ENCODE data around the gene ERCC1. TPM values are rescaled to one million over a fixed set of nuclear protein-coding genes. Genes with fewer than 3 reads are reported as not detected.

ERCC1 gene
- total and polyA plus RNA-seq, 2 of the 13 experiments (the other 11 are each of a cell fraction or from before 2014, with no cell fraction given) = 40.0 to 66.4 TPM

DNA sequence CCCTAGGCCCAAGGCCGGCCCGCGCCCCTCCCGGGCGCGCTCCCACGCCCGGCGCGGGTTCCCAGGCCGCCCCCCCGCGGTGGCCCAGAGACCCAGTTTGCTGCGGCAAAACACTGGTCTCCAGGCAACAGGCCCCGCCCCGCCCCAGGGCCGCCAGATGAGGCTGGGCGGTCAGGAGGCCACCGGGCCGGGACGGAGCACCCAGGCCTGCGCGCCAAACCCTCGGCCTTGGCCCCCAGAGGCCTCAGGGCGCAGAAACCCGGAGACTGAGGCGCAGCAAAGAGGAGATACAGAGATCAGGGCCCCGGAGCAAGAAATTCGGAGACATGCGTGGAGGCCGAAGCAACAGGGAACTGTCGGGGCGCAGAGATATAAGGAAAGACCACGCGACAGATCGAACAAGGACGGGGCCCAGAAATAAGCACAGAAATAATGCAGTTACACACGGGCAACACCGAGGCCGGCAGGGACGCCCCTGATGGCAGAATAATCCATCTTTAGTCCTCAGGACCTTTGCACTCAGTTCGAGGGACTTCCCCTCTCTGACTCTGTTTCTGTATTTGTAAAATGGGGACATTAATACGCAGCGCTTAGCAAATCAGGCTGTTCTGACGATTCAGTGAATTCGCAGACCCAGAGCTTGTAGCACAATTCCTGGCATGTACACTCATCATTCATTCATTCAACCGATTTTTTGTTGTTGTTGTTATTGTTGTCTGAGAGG, 20.8 kb upstream of the ERCC1 start (continued):
- TF ChIP-seq HNRNPL (IDR thresholded peaks at IDR 0.05; ENCODE audit: low read depth, low read length) (no peak), ZNF260 (CRISPR knock-in tag; IDR thresholded peaks at IDR 0.05; ENCODE audit: borderline replicate concordance, low read depth) (no peak), HES4 (CRISPR knock-in tag; IDR thresholded peaks at IDR 0.05; ENCODE audit: borderline replicate concordance) (no peak), ZNF296 (CRISPR knock-in tag; conservative IDR thresholded peaks at IDR 0.05) (no peak), ZNF737 (CRISPR knock-in tag; IDR thresholded peaks at IDR 0.05; ENCODE audit: borderline replicate concordance) (no peak), EED (CRISPR knock-in tag; IDR thresholded peaks at IDR 0.05) (no peak), ZFP90 (CRISPR knock-in tag; IDR thresholded peaks at IDR 0.05; ENCODE audit: borderline replicate concordance) (no peak), MEIS2 (CRISPR knock-in tag; IDR thresholded peaks at IDR 0.05) (no peak), ISL2 (CRISPR knock-in tag; IDR thresholded peaks at IDR 0.05) (no peak), ZNF598 (CRISPR knock-in tag; IDR thresholded peaks at IDR 0.05; ENCODE audit: borderline replicate concordance) (no peak), ZNF101 (CRISPR knock-in tag; IDR thresholded peaks at IDR 0.05; ENCODE audit: borderline replicate concordance, low read depth) (no peak), GATA4 (IDR thresholded peaks at IDR 0.05; ENCODE audit: borderline replicate concordance, low read depth) (no peak), CCDC6 (CRISPR knock-in tag; IDR thresholded peaks at IDR 0.05) (no peak), ZNF660 (CRISPR knock-in tag; IDR thresholded peaks at IDR 0.05; ENCODE audit: borderline replicate concordance, low read depth) (no peak), ZNF543 (CRISPR knock-in tag; IDR thresholded peaks at IDR 0.05) (no peak), ONECUT2 (CRISPR knock-in tag; IDR thresholded peaks at IDR 0.05) (no peak)
- TF ChIP-seq, protein P1, sequence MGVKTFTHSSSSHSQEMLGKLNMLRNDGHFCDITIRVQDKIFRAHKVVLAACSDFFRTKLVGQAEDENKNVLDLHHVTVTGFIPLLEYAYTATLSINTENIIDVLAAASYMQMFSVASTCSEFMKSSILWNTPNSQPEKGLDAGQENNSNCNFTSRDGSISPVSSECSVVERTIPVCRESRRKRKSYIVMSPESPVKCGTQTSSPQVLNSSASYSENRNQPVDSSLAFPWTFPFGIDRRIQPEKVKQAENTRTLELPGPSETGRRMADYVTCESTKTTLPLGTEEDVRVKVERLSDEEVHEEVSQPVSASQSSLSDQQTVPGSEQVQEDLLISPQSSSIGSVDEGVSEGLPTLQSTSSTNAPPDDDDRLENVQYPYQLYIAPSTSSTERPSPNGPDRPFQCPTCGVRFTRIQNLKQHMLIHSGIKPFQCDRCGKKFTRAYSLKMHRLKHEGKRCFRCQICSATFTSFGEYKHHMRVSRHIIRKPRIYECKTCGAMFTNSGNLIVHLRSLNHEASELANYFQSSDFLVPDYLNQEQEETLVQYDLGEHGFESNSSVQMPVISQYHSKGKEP (CRISPR knock-in tag; IDR thresholded peaks at IDR 0.05) = no peak
- TF ChIP-seq, protein P2, sequence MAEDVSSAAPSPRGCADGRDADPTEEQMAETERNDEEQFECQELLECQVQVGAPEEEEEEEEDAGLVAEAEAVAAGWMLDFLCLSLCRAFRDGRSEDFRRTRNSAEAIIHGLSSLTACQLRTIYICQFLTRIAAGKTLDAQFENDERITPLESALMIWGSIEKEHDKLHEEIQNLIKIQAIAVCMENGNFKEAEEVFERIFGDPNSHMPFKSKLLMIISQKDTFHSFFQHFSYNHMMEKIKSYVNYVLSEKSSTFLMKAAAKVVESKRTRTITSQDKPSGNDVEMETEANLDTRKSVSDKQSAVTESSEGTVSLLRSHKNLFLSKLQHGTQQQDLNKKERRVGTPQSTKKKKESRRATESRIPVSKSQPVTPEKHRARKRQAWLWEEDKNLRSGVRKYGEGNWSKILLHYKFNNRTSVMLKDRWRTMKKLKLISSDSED (CRISPR knock-in tag; IDR thresholded peaks at IDR 0.05) = no peak
- TF ChIP-seq, protein P3, sequence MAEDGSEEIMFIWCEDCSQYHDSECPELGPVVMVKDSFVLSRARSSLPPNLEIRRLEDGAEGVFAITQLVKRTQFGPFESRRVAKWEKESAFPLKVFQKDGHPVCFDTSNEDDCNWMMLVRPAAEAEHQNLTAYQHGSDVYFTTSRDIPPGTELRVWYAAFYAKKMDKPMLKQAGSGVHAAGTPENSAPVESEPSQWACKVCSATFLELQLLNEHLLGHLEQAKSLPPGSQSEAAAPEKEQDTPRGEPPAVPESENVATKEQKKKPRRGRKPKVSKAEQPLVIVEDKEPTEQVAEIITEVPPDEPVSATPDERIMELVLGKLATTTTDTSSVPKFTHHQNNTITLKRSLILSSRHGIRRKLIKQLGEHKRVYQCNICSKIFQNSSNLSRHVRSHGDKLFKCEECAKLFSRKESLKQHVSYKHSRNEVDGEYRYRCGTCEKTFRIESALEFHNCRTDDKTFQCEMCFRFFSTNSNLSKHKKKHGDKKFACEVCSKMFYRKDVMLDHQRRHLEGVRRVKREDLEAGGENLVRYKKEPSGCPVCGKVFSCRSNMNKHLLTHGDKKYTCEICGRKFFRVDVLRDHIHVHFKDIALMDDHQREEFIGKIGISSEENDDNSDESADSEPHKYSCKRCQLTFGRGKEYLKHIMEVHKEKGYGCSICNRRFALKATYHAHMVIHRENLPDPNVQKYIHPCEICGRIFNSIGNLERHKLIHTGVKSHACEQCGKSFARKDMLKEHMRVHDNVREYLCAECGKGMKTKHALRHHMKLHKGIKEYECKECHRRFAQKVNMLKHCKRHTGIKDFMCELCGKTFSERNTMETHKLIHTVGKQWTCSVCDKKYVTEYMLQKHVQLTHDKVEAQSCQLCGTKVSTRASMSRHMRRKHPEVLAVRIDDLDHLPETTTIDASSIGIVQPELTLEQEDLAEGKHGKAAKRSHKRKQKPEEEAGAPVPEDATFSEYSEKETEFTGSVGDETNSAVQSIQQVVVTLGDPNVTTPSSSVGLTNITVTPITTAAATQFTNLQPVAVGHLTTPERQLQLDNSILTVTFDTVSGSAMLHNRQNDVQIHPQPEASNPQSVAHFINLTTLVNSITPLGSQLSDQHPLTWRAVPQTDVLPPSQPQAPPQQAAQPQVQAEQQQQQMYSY (CRISPR knock-in tag; IDR thresholded peaks at IDR 0.05) = no peak
- TF ChIP-seq, protein P4, sequence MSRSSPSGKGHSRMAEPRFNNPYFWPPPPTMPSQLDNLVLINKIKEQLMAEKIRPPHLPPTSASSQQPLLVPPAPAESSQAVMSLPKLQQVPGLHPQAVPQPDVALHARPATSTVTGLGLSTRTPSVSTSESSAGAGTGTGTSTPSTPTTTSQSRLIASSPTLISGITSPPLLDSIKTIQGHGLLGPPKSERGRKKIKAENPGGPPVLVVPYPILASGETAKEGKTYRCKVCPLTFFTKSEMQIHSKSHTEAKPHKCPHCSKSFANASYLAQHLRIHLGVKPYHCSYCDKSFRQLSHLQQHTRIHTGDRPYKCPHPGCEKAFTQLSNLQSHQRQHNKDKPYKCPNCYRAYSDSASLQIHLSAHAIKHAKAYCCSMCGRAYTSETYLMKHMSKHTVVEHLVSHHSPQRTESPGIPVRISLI (CRISPR knock-in tag; IDR thresholded peaks at IDR 0.05; ENCODE audit: borderline replicate concordance) = no peak
- TF ChIP-seq, protein P5, sequence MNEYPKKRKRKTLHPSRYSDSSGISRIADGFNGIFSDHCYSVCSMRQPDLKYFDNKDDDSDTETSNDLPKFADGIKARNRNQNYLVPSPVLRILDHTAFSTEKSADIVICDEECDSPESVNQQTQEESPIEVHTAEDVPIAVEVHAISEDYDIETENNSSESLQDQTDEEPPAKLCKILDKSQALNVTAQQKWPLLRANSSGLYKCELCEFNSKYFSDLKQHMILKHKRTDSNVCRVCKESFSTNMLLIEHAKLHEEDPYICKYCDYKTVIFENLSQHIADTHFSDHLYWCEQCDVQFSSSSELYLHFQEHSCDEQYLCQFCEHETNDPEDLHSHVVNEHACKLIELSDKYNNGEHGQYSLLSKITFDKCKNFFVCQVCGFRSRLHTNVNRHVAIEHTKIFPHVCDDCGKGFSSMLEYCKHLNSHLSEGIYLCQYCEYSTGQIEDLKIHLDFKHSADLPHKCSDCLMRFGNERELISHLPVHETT (CRISPR knock-in tag; conservative IDR thresholded peaks at IDR 0.05) = no peak
